Activated CD4-positive, alpha-beta T cell treated with anti-CD3 and anti-CD28 coated beads, Interleukin-2, amount 50 U/mL, for 1 hour (primary cell): ENCODE data around the gene GPR149.
"Not testable (repeated sequence)": the region's sequence is repeated elsewhere in the genome, so short reads cannot be mapped to it uniquely, and the experiment has no call there.

Source experiments
- DNase-seq: peaks from one replicate; pipeline ENCODE4 v3.0.0-alpha.2; 2020

GPR149 gene, protein sequence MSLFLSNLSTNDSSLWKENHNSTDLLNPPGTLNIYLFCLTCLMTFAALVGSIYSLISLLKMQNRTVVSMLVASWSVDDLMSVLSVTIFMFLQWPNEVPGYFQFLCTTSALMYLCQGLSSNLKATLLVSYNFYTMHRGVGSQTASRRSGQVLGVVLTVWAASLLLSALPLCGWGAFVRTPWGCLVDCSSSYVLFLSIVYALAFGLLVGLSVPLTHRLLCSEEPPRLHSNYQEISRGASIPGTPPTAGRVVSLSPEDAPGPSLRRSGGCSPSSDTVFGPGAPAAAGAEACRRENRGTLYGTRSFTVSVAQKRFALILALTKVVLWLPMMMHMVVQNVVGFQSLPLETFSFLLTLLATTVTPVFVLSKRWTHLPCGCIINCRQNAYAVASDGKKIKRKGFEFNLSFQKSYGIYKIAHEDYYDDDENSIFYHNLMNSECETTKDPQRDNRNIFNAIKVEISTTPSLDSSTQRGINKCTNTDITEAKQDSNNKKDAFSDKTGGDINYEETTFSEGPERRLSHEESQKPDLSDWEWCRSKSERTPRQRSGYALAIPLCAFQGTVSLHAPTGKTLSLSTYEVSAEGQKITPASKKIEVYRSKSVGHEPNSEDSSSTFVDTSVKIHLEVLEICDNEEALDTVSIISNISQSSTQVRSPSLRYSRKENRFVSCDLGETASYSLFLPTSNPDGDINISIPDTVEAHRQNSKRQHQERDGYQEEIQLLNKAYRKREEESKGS

GRCh38 chr3:154430014-154430413, at the start of gene GPR149:
Gene GPR149 (minus strand): TSS chr3:154430190. CDS start chr3:154429615, 575 bp downstream.
- DNase-seq, result no peak

DNA sequence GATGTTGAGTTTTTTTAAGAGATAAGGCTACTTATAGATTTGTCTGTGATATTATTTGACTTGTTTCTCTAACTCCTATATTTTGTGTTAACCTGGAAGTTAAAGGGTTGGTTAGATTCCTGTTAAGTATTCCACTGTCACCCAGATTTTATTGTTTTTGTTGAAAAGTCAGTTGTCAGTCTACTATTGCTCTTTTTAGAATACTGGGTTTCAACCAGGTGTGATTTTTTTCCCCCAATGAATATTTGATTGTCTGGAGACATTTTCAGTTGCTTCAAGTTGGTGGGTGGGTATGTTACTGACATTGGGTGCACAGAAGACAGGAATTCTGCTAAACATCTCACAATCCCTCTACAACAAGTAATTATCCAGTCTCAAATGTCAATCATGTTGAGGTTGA, 43.8 kb upstream of the GPR149 start:
- no peak for DNase-seq

- no peak for DNase-seq
Measured at GRCh38 chr3:154469585-154469984, 39.6 kb upstream of the GPR149 start.

- no peak for DNase-seq
Measured at GRCh38 chr3:154464440-154465190, 34.6 kb upstream of the GPR149 start.

- no peak for DNase-seq
Measured at GRCh38 chr3:154458560-154458959, 28.6 kb upstream of the GPR149 start.

DNA sequence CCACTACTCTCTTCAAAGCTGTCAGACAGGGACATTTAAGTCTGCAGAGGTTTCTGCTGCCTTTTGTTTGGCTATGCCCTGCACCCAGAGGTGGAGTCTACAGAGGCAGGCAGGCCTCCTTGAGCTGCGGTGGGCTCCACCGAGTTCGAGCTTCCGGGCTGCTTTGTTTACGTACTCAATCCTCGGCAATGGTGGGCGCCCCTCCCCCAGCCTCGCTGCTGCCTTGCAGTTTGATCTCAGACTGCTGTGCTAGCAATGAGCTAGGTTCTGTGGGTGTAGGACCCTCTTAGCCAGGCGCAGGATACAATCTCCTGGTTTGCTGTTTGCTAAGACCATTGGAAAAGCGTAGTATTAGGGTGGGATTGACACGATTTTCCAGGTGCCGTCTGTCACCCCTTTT, 9.1 kb upstream of the GPR149 start:
- DNase-seq, result not testable (repeated sequence)

- DNase-seq, result no peak
Measured at GRCh38 chr3:154431043-154431442, 1.1 kb upstream of the GPR149 start.

GRCh38 chr3:154428286-154429206, 1.4 kb downstream of the GPR149 start:
- DNase-seq, result no peak

DNA sequence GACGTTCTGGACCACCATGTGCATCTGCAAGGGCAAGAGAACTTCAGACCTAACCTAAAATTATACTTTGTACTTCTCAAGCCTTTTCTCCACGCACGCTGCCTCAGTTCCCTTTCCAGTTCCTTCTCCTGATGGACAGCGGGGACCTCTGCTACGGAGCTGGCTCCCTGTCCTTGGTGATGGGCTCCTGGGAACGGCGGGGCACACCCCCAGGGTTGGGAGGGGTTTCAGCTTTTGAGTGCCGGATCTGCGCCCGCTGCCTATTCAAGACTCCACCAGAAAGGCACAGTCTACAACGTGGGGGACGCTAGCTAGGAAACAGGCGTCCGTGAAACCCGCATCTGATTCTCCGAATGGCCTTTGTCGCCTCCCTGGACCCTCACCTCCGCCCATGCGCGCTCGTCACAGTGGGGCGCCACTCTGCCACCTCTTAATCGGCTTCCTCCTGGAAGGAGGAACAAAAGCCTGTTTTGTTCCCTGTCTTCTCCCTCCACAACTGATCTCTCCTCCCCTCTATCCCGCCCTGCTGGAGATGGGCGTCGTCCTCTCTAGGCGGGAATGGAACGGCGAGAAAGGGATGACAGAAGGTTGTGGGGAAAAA, 2.2 kb downstream of the GPR149 start:
- no peak for DNase-seq

DNA sequence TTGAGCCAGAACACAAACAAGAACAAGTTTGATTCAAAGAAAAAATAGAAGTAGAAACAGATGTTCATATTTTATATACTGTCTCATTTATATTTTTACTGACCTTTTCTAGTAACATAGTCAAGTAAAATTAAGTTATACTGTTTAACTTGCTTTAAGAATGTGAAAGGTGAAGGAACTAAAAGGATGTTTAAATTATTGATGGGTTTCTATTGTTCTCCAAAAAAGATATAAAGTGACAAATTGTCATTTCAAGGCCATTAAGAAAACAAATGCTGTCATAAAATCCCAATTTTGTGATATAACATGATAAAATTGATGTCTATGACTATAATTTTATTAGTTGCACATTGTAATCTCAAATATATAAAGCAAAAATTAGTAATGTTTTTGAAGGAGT, 7.3 kb downstream of the GPR149 start:
- DNase-seq, result no peak

DNA sequence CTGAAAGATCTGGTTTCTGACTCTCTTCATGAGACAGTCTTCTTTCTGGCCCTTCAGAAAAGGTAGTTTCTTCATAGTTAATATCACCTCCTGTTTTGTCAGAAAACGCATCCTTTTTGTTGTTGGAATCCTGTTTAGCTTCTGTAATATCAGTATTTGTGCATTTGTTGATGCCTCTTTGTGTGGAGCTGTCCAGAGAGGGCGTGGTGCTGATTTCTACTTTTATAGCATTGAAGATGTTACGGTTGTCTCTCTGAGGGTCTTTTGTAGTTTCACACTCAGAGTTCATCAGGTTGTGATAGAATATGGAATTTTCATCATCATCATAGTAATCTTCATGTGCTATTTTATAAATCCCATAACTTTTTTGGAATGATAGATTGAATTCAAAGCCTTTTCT, 8.9 kb downstream of the GPR149 start:
- DNase-seq, result peak; percentile 0

- no peak for DNase-seq
Measured at GRCh38 chr3:154398084-154398967, 31.7 kb downstream of the GPR149 start.

DNA sequence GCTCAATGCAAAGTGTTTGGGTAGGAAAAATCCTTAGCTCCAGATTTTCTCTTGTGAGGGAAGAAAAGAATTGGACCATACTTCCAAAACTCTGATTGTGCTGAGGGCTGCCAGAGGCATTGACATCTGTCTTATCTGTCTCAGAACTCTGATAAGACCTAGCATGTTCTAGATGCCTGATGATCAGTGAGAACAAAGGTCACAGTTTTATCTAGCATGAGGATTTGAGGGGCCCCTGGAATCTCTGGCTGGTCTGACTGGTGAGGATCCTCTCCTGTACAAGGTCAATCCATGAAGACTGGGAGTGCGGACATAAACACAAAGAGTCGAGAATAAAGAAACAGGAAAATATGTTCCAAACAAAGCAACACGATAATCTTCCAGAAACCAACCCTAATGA, 40.1 kb downstream of the GPR149 start:
- no peak for DNase-seq

- no peak for DNase-seq
Measured at GRCh38 chr3:154384479-154384878, 45.5 kb downstream of the GPR149 start.

DNA sequence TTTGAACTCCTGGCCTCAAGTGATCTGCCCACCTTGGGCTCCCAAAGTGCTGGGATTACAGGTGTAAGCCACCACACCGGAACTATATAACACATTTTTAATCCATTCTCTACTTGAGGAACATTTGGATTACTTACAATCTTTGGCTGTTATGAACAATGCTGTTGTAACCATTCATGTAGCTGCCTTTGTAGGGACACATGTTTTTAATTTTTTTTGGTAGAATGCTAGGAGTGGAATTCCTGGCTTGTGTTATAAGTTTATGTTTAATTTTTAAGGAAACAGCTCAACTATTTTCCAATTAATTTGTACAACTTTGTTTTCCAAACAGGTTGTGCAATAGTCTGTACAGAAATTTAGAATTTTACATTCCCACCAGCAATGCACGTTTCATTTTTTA, 51.7 kb downstream of the GPR149 start:
- no peak for DNase-seq

- no peak for DNase-seq
Measured at GRCh38 chr3:154367221-154367620, 62.8 kb downstream of the GPR149 start.

DNA sequence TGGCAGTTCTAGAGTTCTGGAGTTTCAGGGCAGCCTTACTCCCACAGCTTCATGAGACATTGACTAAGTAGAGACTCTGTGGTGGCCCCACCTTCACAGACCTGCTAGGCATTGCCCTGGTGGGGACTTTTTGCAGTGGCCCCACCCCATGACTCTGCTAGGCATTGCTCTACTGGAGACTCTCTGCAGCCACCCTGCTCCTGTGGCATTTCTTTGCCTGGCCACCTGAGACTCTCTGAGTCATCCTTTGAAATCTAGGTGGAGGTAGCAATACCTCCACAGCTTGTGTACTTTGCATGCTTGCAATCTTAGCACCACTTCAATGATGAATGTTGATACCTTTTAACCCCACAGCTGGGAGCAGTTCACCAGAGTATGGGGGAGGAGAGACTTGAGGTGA, 65.1 kb downstream of the GPR149 start:
- no peak for DNase-seq

- no peak for DNase-seq
Measured at GRCh38 chr3:154361099-154361498, 68.9 kb downstream of the GPR149 start.

DNA sequence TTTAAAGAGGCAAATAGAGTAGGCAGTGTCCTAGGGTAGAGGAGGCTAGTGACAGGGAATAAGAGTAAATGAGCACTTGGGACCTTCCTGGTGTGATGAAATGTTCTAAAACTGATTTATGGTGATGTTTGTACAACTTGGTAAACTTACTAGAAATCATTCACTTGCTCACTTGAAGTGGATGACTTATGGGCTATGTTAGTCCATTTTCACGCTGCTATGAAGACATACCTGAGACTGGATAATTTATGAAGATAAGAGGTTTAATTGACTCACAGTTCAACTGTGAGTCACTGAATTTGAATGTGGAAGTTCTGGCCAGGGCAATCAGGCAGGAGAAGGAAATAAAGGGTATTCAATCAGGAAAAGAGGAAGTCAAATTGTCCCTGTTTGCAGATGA, 74.0 kb downstream of the GPR149 start:
- DNase-seq, result no peak

DNA sequence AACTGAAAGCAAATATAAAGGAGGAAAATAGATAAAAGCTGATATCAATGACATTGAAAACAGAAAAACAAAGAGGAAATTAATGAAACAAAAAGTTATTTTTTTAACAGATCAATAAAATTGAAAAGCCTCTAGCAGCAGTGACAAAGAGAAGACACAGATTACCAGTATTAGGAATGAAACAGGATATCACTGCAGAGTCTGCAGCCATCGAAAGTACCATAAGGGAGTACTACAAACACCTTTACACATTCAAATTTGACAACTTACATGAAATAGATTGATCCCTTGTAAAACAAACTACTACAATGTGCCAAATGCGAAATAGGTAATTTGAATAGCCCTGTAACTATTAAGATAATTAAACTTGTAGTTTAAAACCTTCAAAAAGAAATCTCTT, 80.8 kb downstream of the GPR149 start:
- DNase-seq, result no peak
